Mesendoderm (in vitro differentiated cells): ENCODE data around the gene TMEM107.

Experiments
- DNase-seq: peaks from one replicate; pipeline ENCODE4 v3.0.0; 2013
- H2AK5ac ChIP-seq: 2 replicates; pipeline ENCODE4 v1.6.1; 2013; ENCODE audit warnings: low read length, inconsistent platforms
- H2BK120ac ChIP-seq: 2 replicates; pipeline ENCODE4 v1.6.1; 2013; ENCODE audit warnings: low read depth, mild to moderate bottlenecking, low read length, moderate library complexity, mixed read lengths
- H2BK15ac ChIP-seq: replicated peaks from 2 replicates; pipeline ENCODE4 v1.6.1; 2013; ENCODE audit warnings: low read depth, mild to moderate bottlenecking, moderate library complexity
- H2BK5ac ChIP-seq: 2 replicates; pipeline ENCODE4 v1.6.1; 2013; ENCODE audit warnings: low read length, inconsistent platforms
- H3K18ac ChIP-seq: 2 replicates; pipeline ENCODE4 v1.6.1; 2013; ENCODE audit warnings: mild to moderate bottlenecking, low read length, mixed read lengths
- H3K23ac ChIP-seq: one replicate; pipeline ENCODE4 v1.6.1; 2013; ENCODE audit warnings: low read length
- H3K27ac ChIP-seq: 2 replicates; pipeline ENCODE4 v1.5.1; 2013; ENCODE audit warnings: low read depth, mild to moderate bottlenecking, inconsistent platforms, low read length, moderate library complexity
- H3K27me3 ChIP-seq: 2 replicates; pipeline ENCODE4 v1.6.1; 2013; ENCODE audit warnings: low read length, control low read depth, mild to moderate bottlenecking, inconsistent platforms; ENCODE audit not compliant: insufficient read depth, poor library complexity
- H3K36me3 ChIP-seq: 2 replicates; pipeline ENCODE4 v1.6.1; 2013; ENCODE audit warnings: low read length, inconsistent platforms; ENCODE audit not compliant: control insufficient read depth, insufficient read depth
- H3K4ac ChIP-seq: one replicate; pipeline ENCODE4 v1.6.1; 2013; ENCODE audit warnings: low read depth, mild to moderate bottlenecking, low read length, moderate library complexity
- H3K4me1 ChIP-seq: 2 replicates; pipeline ENCODE4 v1.6.1; 2013; ENCODE audit warnings: low read depth, low read length, inconsistent platforms; ENCODE audit not compliant: control insufficient read depth
- H3K4me2 ChIP-seq: 2 replicates; pipeline ENCODE4 v1.6.1; 2013; ENCODE audit warnings: low read length
- H3K4me3 ChIP-seq: 2 replicates; pipeline ENCODE4 v1.5.1; 2013; ENCODE audit warnings: mild to moderate bottlenecking, low read length
- H3K56ac ChIP-seq: one replicate; pipeline ENCODE4 v1.6.1; 2013; ENCODE audit warnings: low read length
- H3K79me1 ChIP-seq: 2 replicates; pipeline ENCODE4 v1.6.1; 2013; ENCODE audit warnings: low read length, inconsistent platforms
- H3K79me2 ChIP-seq: 2 replicates; pipeline ENCODE4 v1.6.1; 2013; ENCODE audit warnings: mild to moderate bottlenecking, low read length; ENCODE audit not compliant: control insufficient read depth, insufficient read depth
- H3K9ac ChIP-seq: 2 replicates; pipeline ENCODE4 v1.6.1; 2013; ENCODE audit warnings: low read length, inconsistent platforms
- H4K5ac ChIP-seq: one replicate; pipeline ENCODE4 v1.6.1; 2013; ENCODE audit warnings: low read length
- H4K8ac ChIP-seq: one replicate; pipeline ENCODE4 v1.6.1; 2013; ENCODE audit warnings: low read depth, mild to moderate bottlenecking, control low read depth, low read length, moderate library complexity
- WGBS: extraction: QIAGEN DNeasy Blood & Tissue Kit; methylation state at CpG from one replicate; pipeline ENCODE4 v1.1.7; 2013; ENCODE audit warnings: low lambda C conversion rate, missing lambda C conversion rate; ENCODE audit not compliant: insufficient coverage; ENCODE audit errors: extremely low coverage; 5-methylcytosine and 5-hydroxymethylcytosine counted together

The TMEM107 gene

GRCh38 chr17:8123695-8124349, 52.4 kb downstream of the TMEM107 start, which contains the start of gene HES7:
Gene HES7 (minus strand): TSS chr17:8124106. CDS start chr17:8124084, 22 bp downstream.
- H4K5ac ChIP-seq = no peak within 1 kb of the TSS

GRCh38 chr17:8122924-8123694, 53.1 kb downstream of the TMEM107 start:
- H3K79me1 ChIP-seq = no peaks in the 10 kb centered on the region
- H2AK5ac ChIP-seq = no peak overlapping the region
- H3K4me3 ChIP-seq = peak overlapping the region; percentile 39
- peaks cover 17% of the 10 kb centered on the region for H3K27me3 ChIP-seq
- no CpG with 5 or more reads among the region's 55 CpGs for WGBS
- no peak overlapping the region for H2BK15ac ChIP-seq
- DNase-seq = peak; percentile 41
- no peak overlapping the region for H3K23ac ChIP-seq
- H2BK5ac ChIP-seq = no peak overlapping the region
- H3K4ac ChIP-seq = no peak overlapping the region
- no peak overlapping the region for H4K5ac ChIP-seq
- H3K18ac ChIP-seq = no peak overlapping the region
- peak overlapping the region; percentile 22 for H3K4me2 ChIP-seq
- peak overlapping the region; percentile 62 for H3K9ac ChIP-seq
- no peak overlapping the region for H2BK120ac ChIP-seq
- peak overlapping the region; percentile 53 for H3K56ac ChIP-seq
- H3K4me1 ChIP-seq = peaks cover 4% of the 10 kb centered on the region
- no peak overlapping the region for H4K8ac ChIP-seq
- no peaks in the 10 kb centered on the region for H3K36me3 ChIP-seq
- no peaks in the 10 kb centered on the region for H3K79me2 ChIP-seq
- H3K27ac ChIP-seq = no peak overlapping the region

More at GRCh38 chr17:8123695-8124349, 52.4 kb downstream of the TMEM107 start, which contains the start of gene HES7:
- no peaks in the 10 kb centered on the region for H3K79me1 ChIP-seq
- H2AK5ac ChIP-seq = no peak within 1 kb of the TSS
- H3K4me3 ChIP-seq = peak within 1 kb of the TSS; percentile 48
- no peak within 1 kb of the TSS for H3K18ac ChIP-seq
- H3K4me1 ChIP-seq = peaks cover 4% of the 10 kb centered on the region
- peak within 1 kb of the TSS; percentile 53 for H3K56ac ChIP-seq
- no peak within 1 kb of the TSS for H2BK15ac ChIP-seq
- peak within 1 kb of the TSS; percentile 62 for H3K9ac ChIP-seq
- WGBS = no CpG with 5 or more reads among the region's 29 CpGs
- H3K4me2 ChIP-seq = peak within 1 kb of the TSS; percentile 22
- H4K8ac ChIP-seq = no peak within 1 kb of the TSS
- no peak within 1 kb of the TSS for H2BK120ac ChIP-seq
- no peak within 1 kb of the TSS for H3K4ac ChIP-seq
- no peak within 1 kb of the TSS for H3K27ac ChIP-seq
- no peak within 1 kb of the TSS for H3K23ac ChIP-seq
- DNase-seq = peak; percentile 86
- H3K36me3 ChIP-seq = no peaks in the 10 kb centered on the region
- no peaks in the 10 kb centered on the region for H3K79me2 ChIP-seq
- peaks cover 20% of the 10 kb centered on the region for H3K27me3 ChIP-seq
- no peak within 1 kb of the TSS for H2BK5ac ChIP-seq
